ENCODE results near the gene OR2T11. TPM values are rescaled to one million over a fixed set of nuclear protein-coding genes. Genes with fewer than 3 reads are reported as not detected.

Gene OR2T11
- total and polyA plus RNA-seq, 2 of the 13 experiments (the other 11 are each of a cell fraction or from before 2014, with no cell fraction given): not detected

DNA sequence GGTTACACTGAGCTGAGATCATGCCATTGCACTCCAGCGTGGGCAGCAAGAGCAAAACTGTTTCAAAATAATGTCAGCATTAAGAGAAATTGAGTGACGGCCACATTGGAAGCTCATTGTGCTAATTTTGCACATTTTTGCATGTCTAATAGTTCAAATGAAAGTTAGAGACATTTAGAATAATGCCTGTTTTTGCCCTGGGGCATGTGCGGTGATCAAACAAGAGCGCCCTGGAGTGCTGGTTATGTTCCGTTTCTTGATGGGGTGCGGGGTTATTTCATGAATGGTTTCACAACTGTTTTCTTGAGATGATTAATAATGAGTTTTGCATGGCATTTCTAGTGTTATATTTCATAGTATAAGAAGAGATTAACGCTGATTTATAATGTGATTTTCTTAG lies 13.1 kb downstream of the OR2T11 start:
- Histone ChIP-seq H3K27me3 (ENCODE audit: control insufficient read depth in 1 of 2, insufficient read depth in 2 of 2, low read length in 2 of 2) (no peaks in the 10 kb centered on the region; a peak in 1 of 5 replicates), H4K20me1 (ENCODE audit: insufficient read depth, low read length) (no peaks in the 10 kb centered on the region), H3K79me2 (ENCODE audit: insufficient read depth, low read length) (no peaks in the 10 kb centered on the region), H3K9ac (ENCODE audit: insufficient read depth, low read depth, low read length) (no peak overlapping the region), H3K4me2 (ENCODE audit: low read depth, low read length) (no peak overlapping the region), H3K4me1 (ENCODE audit: insufficient read depth, low read length) (no peaks in the 10 kb centered on the region), H3K27ac (ENCODE audit: extremely low read length, insufficient read depth, low read length) (no peak overlapping the region), H3K36me3 (replicated peaks in 1 of 2; ENCODE audit: control insufficient read depth in 1 of 2, insufficient read depth in 2 of 2, low read length in 2 of 2) (no peaks in the 10 kb centered on the region), H2AFZ (ENCODE audit: low read length) (no peak overlapping the region), H3K4me3 (replicated peaks in 1 of 3; ENCODE audit: insufficient read depth in 1 of 3, low read depth in 2 of 3, low read length in 3 of 3) (no peak overlapping the region), H3K9me3 (ENCODE audit: low read length) (no peaks in the 10 kb centered on the region)
- ChIA-PET CTCF (ENCODE audit: low intra/inter-chr PET ratio, low total read pairs) (interaction anchor here (0.7 to 3.9 kb wide), 4 partner anchors 65 to 185 kb away, joined by 3 to 33 read pairs (median 8); no protein-coding TSS in a partner anchor), POLR2A (no interaction called here)
- DNase-seq (ENCODE audit: low spot score): no peak
- no peak for ATAC-seq
- WGBS (ENCODE audit: low lambda C conversion rate): 19% methylated on average over 7 of the region's 7 CpGs
- in situ Hi-C loops (cut with HindIII; ENCODE audit: extremely low pct_ligation_motif_present, low pct_unique_long_range_greater_than_20kb) (loop anchor here (10.0 kb wide), 1 partner anchor 73 kb away; no protein-coding TSS in a partner anchor), intact Hi-C loops (cut with micrococcal nuclease; ENCODE audit: unreplicated experiment) (loop anchor here (1.0 kb wide), 2 partner anchors 66 to 186 kb away; no protein-coding TSS in a partner anchor)
- BruUV-seq (replicated peaks): no TSS peak
- no peak for FAIRE-seq
- TF ChIP-seq TOPORS (CRISPR knock-in tag; IDR thresholded peaks at IDR 0.05) (no peak), KDM1A (CRISPR knock-in tag; IDR thresholded peaks at IDR 0.05) (no peak), ZNF550 (CRISPR knock-in tag; IDR thresholded peaks at IDR 0.05; ENCODE audit: borderline replicate concordance) (no peak), MIER3 (CRISPR knock-in tag; IDR thresholded peaks at IDR 0.05; ENCODE audit: borderline replicate concordance) (no peak), CCDC6 (CRISPR knock-in tag; IDR thresholded peaks at IDR 0.05) (no peak)
- TF ChIP-seq, protein P1, sequence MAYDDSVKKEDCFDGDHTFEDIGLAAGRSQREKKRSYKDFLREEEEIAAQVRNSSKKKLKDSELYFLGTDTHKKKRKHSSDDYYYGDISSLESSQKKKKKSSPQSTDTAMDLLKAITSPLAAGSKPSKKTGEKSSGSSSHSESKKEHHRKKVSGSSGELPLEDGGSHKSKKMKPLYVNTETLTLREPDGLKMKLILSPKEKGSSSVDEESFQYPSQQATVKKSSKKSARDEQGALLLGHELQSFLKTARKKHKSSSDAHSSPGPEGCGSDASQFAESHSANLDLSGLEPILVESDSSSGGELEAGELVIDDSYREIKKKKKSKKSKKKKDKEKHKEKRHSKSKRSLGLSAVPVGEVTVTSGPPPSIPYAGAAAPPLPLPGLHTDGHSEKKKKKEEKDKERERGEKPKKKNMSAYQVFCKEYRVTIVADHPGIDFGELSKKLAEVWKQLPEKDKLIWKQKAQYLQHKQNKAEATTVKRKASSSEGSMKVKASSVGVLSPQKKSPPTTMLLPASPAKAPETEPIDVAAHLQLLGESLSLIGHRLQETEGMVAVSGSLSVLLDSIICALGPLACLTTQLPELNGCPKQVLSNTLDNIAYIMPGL (CRISPR knock-in tag; IDR thresholded peaks at IDR 0.05; ENCODE audit: borderline replicate concordance in 1 of 2, low read depth in 1 of 2): no peak
- TF ChIP-seq, protein P2, sequence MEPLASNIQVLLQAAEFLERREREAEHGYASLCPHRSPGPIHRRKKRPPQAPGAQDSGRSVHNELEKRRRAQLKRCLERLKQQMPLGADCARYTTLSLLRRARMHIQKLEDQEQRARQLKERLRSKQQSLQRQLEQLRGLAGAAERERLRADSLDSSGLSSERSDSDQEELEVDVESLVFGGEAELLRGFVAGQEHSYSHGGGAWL (CRISPR knock-in tag; IDR thresholded peaks at IDR 0.05): no peak
- TF ChIP-seq, protein P3, sequence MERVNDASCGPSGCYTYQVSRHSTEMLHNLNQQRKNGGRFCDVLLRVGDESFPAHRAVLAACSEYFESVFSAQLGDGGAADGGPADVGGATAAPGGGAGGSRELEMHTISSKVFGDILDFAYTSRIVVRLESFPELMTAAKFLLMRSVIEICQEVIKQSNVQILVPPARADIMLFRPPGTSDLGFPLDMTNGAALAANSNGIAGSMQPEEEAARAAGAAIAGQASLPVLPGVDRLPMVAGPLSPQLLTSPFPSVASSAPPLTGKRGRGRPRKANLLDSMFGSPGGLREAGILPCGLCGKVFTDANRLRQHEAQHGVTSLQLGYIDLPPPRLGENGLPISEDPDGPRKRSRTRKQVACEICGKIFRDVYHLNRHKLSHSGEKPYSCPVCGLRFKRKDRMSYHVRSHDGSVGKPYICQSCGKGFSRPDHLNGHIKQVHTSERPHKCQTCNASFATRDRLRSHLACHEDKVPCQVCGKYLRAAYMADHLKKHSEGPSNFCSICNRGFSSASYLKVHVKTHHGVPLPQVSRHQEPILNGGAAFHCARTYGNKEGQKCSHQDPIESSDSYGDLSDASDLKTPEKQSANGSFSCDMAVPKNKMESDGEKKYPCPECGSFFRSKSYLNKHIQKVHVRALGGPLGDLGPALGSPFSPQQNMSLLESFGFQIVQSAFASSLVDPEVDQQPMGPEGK (CRISPR knock-in tag; IDR thresholded peaks at IDR 0.05): no peak
- TF ChIP-seq, protein P4, sequence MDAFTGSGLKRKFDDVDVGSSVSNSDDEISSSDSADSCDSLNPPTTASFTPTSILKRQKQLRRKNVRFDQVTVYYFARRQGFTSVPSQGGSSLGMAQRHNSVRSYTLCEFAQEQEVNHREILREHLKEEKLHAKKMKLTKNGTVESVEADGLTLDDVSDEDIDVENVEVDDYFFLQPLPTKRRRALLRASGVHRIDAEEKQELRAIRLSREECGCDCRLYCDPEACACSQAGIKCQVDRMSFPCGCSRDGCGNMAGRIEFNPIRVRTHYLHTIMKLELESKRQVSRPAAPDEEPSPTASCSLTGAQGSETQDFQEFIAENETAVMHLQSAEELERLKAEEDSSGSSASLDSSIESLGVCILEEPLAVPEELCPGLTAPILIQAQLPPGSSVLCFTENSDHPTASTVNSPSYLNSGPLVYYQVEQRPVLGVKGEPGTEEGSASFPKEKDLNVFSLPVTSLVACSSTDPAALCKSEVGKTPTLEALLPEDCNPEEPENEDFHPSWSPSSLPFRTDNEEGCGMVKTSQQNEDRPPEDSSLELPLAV (CRISPR knock-in tag; conservative IDR thresholded peaks at IDR 0.05; ENCODE audit: low read depth): no peak
- TF ChIP-seq, protein P5, sequence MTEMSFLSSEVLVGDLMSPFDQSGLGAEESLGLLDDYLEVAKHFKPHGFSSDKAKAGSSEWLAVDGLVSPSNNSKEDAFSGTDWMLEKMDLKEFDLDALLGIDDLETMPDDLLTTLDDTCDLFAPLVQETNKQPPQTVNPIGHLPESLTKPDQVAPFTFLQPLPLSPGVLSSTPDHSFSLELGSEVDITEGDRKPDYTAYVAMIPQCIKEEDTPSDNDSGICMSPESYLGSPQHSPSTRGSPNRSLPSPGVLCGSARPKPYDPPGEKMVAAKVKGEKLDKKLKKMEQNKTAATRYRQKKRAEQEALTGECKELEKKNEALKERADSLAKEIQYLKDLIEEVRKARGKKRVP (CRISPR knock-in tag; IDR thresholded peaks at IDR 0.05): no peak
- TF ChIP-seq, protein P6, sequence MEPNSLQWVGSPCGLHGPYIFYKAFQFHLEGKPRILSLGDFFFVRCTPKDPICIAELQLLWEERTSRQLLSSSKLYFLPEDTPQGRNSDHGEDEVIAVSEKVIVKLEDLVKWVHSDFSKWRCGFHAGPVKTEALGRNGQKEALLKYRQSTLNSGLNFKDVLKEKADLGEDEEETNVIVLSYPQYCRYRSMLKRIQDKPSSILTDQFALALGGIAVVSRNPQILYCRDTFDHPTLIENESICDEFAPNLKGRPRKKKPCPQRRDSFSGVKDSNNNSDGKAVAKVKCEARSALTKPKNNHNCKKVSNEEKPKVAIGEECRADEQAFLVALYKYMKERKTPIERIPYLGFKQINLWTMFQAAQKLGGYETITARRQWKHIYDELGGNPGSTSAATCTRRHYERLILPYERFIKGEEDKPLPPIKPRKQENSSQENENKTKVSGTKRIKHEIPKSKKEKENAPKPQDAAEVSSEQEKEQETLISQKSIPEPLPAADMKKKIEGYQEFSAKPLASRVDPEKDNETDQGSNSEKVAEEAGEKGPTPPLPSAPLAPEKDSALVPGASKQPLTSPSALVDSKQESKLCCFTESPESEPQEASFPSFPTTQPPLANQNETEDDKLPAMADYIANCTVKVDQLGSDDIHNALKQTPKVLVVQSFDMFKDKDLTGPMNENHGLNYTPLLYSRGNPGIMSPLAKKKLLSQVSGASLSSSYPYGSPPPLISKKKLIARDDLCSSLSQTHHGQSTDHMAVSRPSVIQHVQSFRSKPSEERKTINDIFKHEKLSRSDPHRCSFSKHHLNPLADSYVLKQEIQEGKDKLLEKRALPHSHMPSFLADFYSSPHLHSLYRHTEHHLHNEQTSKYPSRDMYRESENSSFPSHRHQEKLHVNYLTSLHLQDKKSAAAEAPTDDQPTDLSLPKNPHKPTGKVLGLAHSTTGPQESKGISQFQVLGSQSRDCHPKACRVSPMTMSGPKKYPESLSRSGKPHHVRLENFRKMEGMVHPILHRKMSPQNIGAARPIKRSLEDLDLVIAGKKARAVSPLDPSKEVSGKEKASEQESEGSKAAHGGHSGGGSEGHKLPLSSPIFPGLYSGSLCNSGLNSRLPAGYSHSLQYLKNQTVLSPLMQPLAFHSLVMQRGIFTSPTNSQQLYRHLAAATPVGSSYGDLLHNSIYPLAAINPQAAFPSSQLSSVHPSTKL (CRISPR knock-in tag; IDR thresholded peaks at IDR 0.05): no peak
